ENCODE data around the gene CCDC60.

Gene CCDC60

DNA sequence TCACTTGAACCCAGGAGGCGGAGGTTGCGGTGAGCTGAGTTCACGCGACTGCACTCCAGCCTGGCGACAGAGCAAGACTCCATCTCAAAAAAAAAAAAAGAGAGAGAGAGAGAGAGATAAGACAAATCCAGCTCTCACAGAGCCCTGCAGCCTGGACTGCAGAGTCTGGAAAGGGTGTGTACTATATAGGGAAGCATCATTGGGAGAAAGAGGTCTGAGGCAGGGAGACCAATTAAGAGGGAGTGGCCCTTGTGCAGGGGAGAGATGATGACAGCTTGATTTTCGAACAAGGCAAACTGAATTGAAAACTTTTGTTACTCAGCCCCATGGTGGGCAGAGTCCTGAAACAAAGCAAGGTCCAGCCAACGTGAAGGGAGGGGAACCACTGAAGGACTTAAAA, 116.2 kb downstream of the CCDC60 start:
- H3K4me3 ChIP-seq (ENCODE audit: control insufficient read depth, low read depth, low read length): no peak overlapping the region
- TF ChIP-seq CTCF (conservative IDR thresholded peaks at IDR 0.05; ENCODE audit: control insufficient read depth, insufficient read depth, low read depth, low read length): no peak
- no peak for DNase-seq (ENCODE audit: low read depth)

DNA sequence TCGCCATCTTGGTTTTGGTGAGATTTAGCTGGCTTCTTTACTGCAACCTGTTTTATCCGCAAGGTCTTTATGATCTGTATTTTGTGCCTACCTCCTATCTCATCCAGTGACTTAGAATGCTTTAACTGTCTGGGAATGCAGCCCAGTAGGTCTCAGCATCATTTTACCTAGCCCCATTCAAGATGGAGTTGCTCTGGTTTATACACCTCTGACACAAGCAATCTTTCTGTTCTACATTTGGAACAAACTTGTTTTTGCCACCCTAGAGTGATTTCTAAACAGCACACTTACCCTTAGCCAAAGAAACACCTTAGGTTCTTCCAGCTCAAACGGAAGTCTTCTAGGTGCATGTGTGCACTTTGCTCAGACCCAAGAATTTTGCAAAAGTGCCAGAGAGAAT, 122.3 kb downstream of the CCDC60 start:
- no peak for TF ChIP-seq CTCF (conservative IDR thresholded peaks at IDR 0.05; ENCODE audit: control insufficient read depth, insufficient read depth, low read depth, low read length)
- no peak for DNase-seq (ENCODE audit: low read depth)
- no peak overlapping the region for H3K4me3 ChIP-seq (ENCODE audit: control insufficient read depth, low read depth, low read length)

- DNase-seq (ENCODE audit: low read depth): no peak
- H3K4me3 ChIP-seq (ENCODE audit: control insufficient read depth, low read depth, low read length): no peak overlapping the region
- no peak for TF ChIP-seq CTCF (conservative IDR thresholded peaks at IDR 0.05; ENCODE audit: control insufficient read depth, insufficient read depth, low read depth, low read length)
Observed at GRCh38 chr12:119457271-119457670, 122.7 kb downstream of the CCDC60 start.

DNA sequence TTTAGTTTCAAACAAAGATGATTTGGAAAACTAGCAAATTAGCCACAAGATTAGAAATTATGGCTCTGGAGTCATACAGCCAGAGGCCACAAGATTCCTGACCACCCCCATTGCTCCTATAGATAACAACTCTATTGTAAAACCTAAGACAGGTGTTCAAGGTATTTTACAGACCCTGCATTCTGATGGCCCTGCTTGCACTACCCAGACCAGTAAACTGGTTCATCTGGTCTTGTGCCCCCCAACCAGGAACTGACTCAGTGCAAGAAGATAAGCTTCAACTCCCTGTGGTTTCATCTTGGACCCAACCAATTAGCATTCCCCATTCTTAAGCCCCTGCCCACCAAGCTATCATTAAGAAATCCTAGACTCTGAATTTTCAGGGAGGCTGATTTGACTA, 125.0 kb downstream of the CCDC60 start:
- H3K4me3 ChIP-seq (ENCODE audit: control insufficient read depth, low read depth, low read length): no peak overlapping the region
- no peak for TF ChIP-seq CTCF (conservative IDR thresholded peaks at IDR 0.05; ENCODE audit: control insufficient read depth, insufficient read depth, low read depth, low read length)
- no peak for DNase-seq (ENCODE audit: low read depth)

- no peak for TF ChIP-seq CTCF (conservative IDR thresholded peaks at IDR 0.05; ENCODE audit: control insufficient read depth, insufficient read depth, low read depth, low read length)
- no peak for DNase-seq (ENCODE audit: low read depth)
- no peak overlapping the region for H3K4me3 ChIP-seq (ENCODE audit: control insufficient read depth, low read depth, low read length)
Observed at GRCh38 chr12:119460876-119461275, 126.3 kb downstream of the CCDC60 start.

- DNase-seq (ENCODE audit: low read depth): no peak
- no peak for TF ChIP-seq CTCF (conservative IDR thresholded peaks at IDR 0.05; ENCODE audit: control insufficient read depth, insufficient read depth, low read depth, low read length)
- no peak overlapping the region for H3K4me3 ChIP-seq (ENCODE audit: control insufficient read depth, low read depth, low read length)
Observed at GRCh38 chr12:119461636-119462214, 127.2 kb downstream of the CCDC60 start.
